ENCODE results near the gene FMN1.

- TF ChIP-seq ESRRA (IDR thresholded peaks at IDR 0.05; ENCODE audit: low read length): no peak
- no peak for TF ChIP-seq MEF2A (IDR thresholded peaks at IDR 0.05; ENCODE audit: insufficient read depth, low read depth, low read length)
- no peak for TF ChIP-seq CHD2 (IDR thresholded peaks at IDR 0.05; ENCODE audit: borderline replicate concordance, low read depth, low read length)
- no peak for TF ChIP-seq BCL11A (IDR thresholded peaks at IDR 0.05; ENCODE audit: low read depth, low read length)
- TF ChIP-seq POLR2AphosphoS5 (IDR thresholded peaks at IDR 0.05; ENCODE audit: low read length): no peak
- no peak for TF ChIP-seq ZBTB33 (IDR thresholded peaks at IDR 0.05)
- TF ChIP-seq CTCF (IDR thresholded peaks at IDR 0.05 in 2 of 3, conservative IDR thresholded peaks at IDR 0.05 in 1 of 3; ENCODE audit: control insufficient read depth in 2 of 3, extremely low read depth in 1 of 3, insufficient read depth in 1 of 3, low read depth in 3 of 3, low read length in 3 of 3): no peak
- TF ChIP-seq CBFB (IDR thresholded peaks at IDR 0.05; ENCODE audit: low read depth): no peak
Observed at GRCh38 chr15:32869776-32870175, 324.7 kb downstream of the FMN1 start.

All from GM12878 (cell line).